ENCODE data around the gene PRLH. TPM values are rescaled to one million over a fixed set of nuclear protein-coding genes. Genes with fewer than 3 reads are reported as not detected.

Gene PRLH
- total and polyA plus RNA-seq, 2 of the 13 experiments (the other 11 are each of a cell fraction or from before 2014, with no cell fraction given), result not detected

GRCh38 chr2:237614151-237614720, 47.9 kb downstream of the PRLH start (continued):
- no peak for TF ChIP-seq IKZF4 (CRISPR knock-in tag; IDR thresholded peaks at IDR 0.05; ENCODE audit: borderline replicate concordance, low read depth, not compliant biosample characterization)
- TF ChIP-seq, protein P1, sequence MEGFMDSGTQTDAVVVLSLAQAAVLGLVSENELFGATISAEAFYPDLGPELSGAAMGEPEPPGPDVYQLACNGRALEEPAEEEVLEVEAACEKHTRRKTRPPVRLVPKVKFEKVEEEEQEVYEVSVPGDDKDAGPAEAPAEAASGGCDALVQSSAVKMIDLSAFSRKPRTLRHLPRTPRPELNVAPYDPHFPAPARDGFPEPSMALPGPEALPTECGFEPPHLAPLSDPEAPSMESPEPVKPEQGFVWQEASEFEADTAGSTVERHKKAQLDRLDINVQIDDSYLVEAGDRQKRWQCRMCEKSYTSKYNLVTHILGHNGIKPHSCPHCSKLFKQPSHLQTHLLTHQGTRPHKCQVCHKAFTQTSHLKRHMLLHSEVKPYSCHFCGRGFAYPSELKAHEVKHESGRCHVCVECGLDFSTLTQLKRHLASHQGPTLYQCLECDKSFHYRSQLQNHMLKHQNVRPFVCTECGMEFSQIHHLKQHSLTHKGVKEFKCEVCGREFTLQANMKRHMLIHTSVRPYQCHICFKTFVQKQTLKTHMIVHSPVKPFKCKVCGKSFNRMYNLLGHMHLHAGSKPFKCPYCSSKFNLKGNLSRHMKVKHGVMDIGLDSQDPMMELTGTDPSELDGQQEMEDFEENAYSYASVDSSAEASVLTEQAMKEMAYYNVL (CRISPR knock-in tag; IDR thresholded peaks at IDR 0.05; ENCODE audit: borderline replicate concordance), result 0 out of 2 replicates have a peak, but pooled peaks have one; percentile 84
- no peak for TF ChIP-seq ZNF484 (CRISPR knock-in tag; IDR thresholded peaks at IDR 0.05; ENCODE audit: borderline replicate concordance, low read depth)
- peak; percentile 95 for TF ChIP-seq ZNF605 (CRISPR knock-in tag; IDR thresholded peaks at IDR 0.05)
- TF ChIP-seq ZNF713 (CRISPR knock-in tag; IDR thresholded peaks at IDR 0.05), result no peak
- TF ChIP-seq MAF1 (CRISPR knock-in tag; IDR thresholded peaks at IDR 0.05; ENCODE audit: borderline replicate concordance), result no peak
- TF ChIP-seq IKZF1 (IDR thresholded peaks at IDR 0.05), result no peak
- peak; percentile 99 for TF ChIP-seq RXRA (CRISPR knock-in tag; IDR thresholded peaks at IDR 0.05)
- TF ChIP-seq RBM39 (IDR thresholded peaks at IDR 0.05; ENCODE audit: low read depth, low read length, poor library complexity, severe bottlenecking), result no peak
- peak; percentile 95 for TF ChIP-seq TCF7 (IDR thresholded peaks at IDR 0.05; ENCODE audit: low read depth)
- TF ChIP-seq NFE2 (CRISPR knock-in tag; IDR thresholded peaks at IDR 0.05), result no peak
- TF ChIP-seq TAF15 (IDR thresholded peaks at IDR 0.05; ENCODE audit: low read depth, low read length, poor library complexity, severe bottlenecking), result no peak
- peak; percentile 89 for TF ChIP-seq HOXA3 (CRISPR knock-in tag; IDR thresholded peaks at IDR 0.05)
- no peak for TF ChIP-seq AKNA (CRISPR knock-in tag; IDR thresholded peaks at IDR 0.05; ENCODE audit: borderline replicate concordance)
- peak; percentile 97 for TF ChIP-seq ZNF747 (CRISPR knock-in tag; IDR thresholded peaks at IDR 0.05; ENCODE audit: borderline replicate concordance)
- TF ChIP-seq SP4 (CRISPR knock-in tag; IDR thresholded peaks at IDR 0.05), result peak; percentile 70
- TF ChIP-seq, protein P2, sequence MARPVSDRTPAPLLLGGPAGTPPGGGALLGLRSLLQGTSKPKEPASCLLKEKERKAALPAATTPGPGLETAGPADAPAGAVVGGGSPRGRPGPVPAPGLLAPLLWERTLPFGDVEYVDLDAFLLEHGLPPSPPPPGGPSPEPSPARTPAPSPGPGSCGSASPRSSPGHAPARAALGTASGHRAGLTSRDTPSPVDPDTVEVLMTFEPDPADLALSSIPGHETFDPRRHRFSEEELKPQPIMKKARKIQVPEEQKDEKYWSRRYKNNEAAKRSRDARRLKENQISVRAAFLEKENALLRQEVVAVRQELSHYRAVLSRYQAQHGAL (CRISPR knock-in tag; IDR thresholded peaks at IDR 0.05; ENCODE audit: not compliant biosample characterization), result no peak
- peak; percentile 73 for TF ChIP-seq CREB1 (IDR thresholded peaks at IDR 0.05)
- TF ChIP-seq CREB1 (CRISPR knock-in tag; IDR thresholded peaks at IDR 0.05), result peak; percentile 87
- TF ChIP-seq NR2F2 (IDR thresholded peaks at IDR 0.05; ENCODE audit: borderline replicate concordance, low read depth), result peak; percentile 93
- no peak for TF ChIP-seq ZNF703 (CRISPR knock-in tag; IDR thresholded peaks at IDR 0.05; ENCODE audit: borderline replicate concordance)
- TF ChIP-seq LCORL (IDR thresholded peaks at IDR 0.05), result peak; percentile 77
- peak; percentile 99 for TF ChIP-seq LCORL (CRISPR knock-in tag; IDR thresholded peaks at IDR 0.05)
- no peak for TF ChIP-seq KLF13 (CRISPR knock-in tag; IDR thresholded peaks at IDR 0.05)
- TF ChIP-seq ZNF296 (CRISPR knock-in tag; conservative IDR thresholded peaks at IDR 0.05), result no peak; the same call in 1 of the 2 replicates
